ENCODE data around the gene S100Z.

Gene S100Z
- total RNA-seq, result 0.09 to 0.69 (median 0.19) reads per million in 3 donors

- Histone ChIP-seq H3K36me3 (ENCODE audit: control insufficient read depth, insufficient read depth, low read length) (no peaks in the 10 kb centered on the region), H3K27ac (ENCODE audit: insufficient read depth, low read length, poor library complexity, severe bottlenecking) (peak within 1 kb of the TSS; percentile 44), H3K27me3 (replicated peaks; ENCODE audit: control insufficient read depth, insufficient read depth, low read length, poor library complexity, severe bottlenecking) (no peaks in the 10 kb centered on the region), H3K4me3 (ENCODE audit: insufficient read depth, low read depth, low read length, poor library complexity, severe bottlenecking) (peak within 1 kb of the TSS; percentile 20), H3K9me3 (ENCODE audit: control insufficient read depth, low read length) (no peaks in the 10 kb centered on the region), H3K4me1 (ENCODE audit: control insufficient read depth, insufficient read depth, low read length, poor library complexity, severe bottlenecking) (peaks cover 25% of the 10 kb centered on the region)
- DNase-seq, result peak in 2 of 3 donors; percentile 5 to 14
These were observed at the start of gene S100Z for GRCh38 chr5:76849419-76850291. TSS of gene S100Z (plus strand) at chr5:76850014. CDS start at chr5:76875360, 25,346 bp downstream.

GRCh38 chr5:76800579-76800978 is 49.2 kb upstream of the S100Z start:
- Histone ChIP-seq H3K36me3 (ENCODE audit: control insufficient read depth, insufficient read depth, low read length) (no peaks in the 10 kb centered on the region), H3K27ac (ENCODE audit: insufficient read depth, low read length, poor library complexity, severe bottlenecking) (no peak overlapping the region), H3K4me3 (ENCODE audit: insufficient read depth, low read depth, low read length, poor library complexity, severe bottlenecking) (no peak overlapping the region), H3K27me3 (replicated peaks; ENCODE audit: control insufficient read depth, insufficient read depth, low read length, poor library complexity, severe bottlenecking) (no peaks in the 10 kb centered on the region), H3K4me1 (ENCODE audit: control insufficient read depth, insufficient read depth, low read length, poor library complexity, severe bottlenecking) (no peaks in the 10 kb centered on the region), H3K9me3 (ENCODE audit: control insufficient read depth, low read length) (no peaks in the 10 kb centered on the region)
- DNase-seq, result no peak

GRCh38 chr5:76801159-76801802 is 48.5 kb upstream of the S100Z start:
- no peak for DNase-seq
- Histone ChIP-seq H3K4me1 (ENCODE audit: control insufficient read depth, insufficient read depth, low read length, poor library complexity, severe bottlenecking) (no peaks in the 10 kb centered on the region), H3K9me3 (ENCODE audit: control insufficient read depth, low read length) (no peaks in the 10 kb centered on the region), H3K36me3 (ENCODE audit: control insufficient read depth, insufficient read depth, low read length) (no peaks in the 10 kb centered on the region), H3K27me3 (replicated peaks; ENCODE audit: control insufficient read depth, insufficient read depth, low read length, poor library complexity, severe bottlenecking) (no peaks in the 10 kb centered on the region), H3K4me3 (ENCODE audit: insufficient read depth, low read depth, low read length, poor library complexity, severe bottlenecking) (no peak overlapping the region), H3K27ac (ENCODE audit: insufficient read depth, low read length, poor library complexity, severe bottlenecking) (no peak overlapping the region)

- DNase-seq, result no peak
- no peaks in the 10 kb centered on the region for H3K4me1 ChIP-seq (ENCODE audit: control insufficient read depth, insufficient read depth, low read length, poor library complexity, severe bottlenecking)
- H3K27me3 ChIP-seq (replicated peaks; ENCODE audit: control insufficient read depth, insufficient read depth, low read length, poor library complexity, severe bottlenecking), result no peaks in the 10 kb centered on the region
- no peaks in the 10 kb centered on the region for H3K9me3 ChIP-seq (ENCODE audit: control insufficient read depth, low read length)
- no peaks in the 10 kb centered on the region for H3K36me3 ChIP-seq (ENCODE audit: control insufficient read depth, insufficient read depth, low read length)
- H3K27ac ChIP-seq (ENCODE audit: insufficient read depth, low read length, poor library complexity, severe bottlenecking), result no peak overlapping the region
- H3K4me3 ChIP-seq (ENCODE audit: insufficient read depth, low read depth, low read length, poor library complexity, severe bottlenecking), result no peak overlapping the region
These were observed 48.0 kb upstream of the S100Z start for GRCh38 chr5:76801803-76802195.

GRCh38 chr5:76804266-76804665 is 45.5 kb upstream of the S100Z start:
- Histone ChIP-seq H3K9me3 (ENCODE audit: control insufficient read depth, low read length) (no peaks in the 10 kb centered on the region), H3K27me3 (replicated peaks; ENCODE audit: control insufficient read depth, insufficient read depth, low read length, poor library complexity, severe bottlenecking) (no peaks in the 10 kb centered on the region), H3K4me1 (ENCODE audit: control insufficient read depth, insufficient read depth, low read length, poor library complexity, severe bottlenecking) (no peaks in the 10 kb centered on the region), H3K27ac (ENCODE audit: insufficient read depth, low read length, poor library complexity, severe bottlenecking) (no peak overlapping the region), H3K36me3 (ENCODE audit: control insufficient read depth, insufficient read depth, low read length) (no peaks in the 10 kb centered on the region), H3K4me3 (ENCODE audit: insufficient read depth, low read depth, low read length, poor library complexity, severe bottlenecking) (no peak overlapping the region)
- no peak for DNase-seq

GRCh38 chr5:76805821-76806505 is 43.9 kb upstream of the S100Z start:
- Histone ChIP-seq H3K36me3 (ENCODE audit: control insufficient read depth, insufficient read depth, low read length) (no peaks in the 10 kb centered on the region), H3K27ac (ENCODE audit: insufficient read depth, low read length, poor library complexity, severe bottlenecking) (no peak overlapping the region)
- no peak for DNase-seq

GRCh38 chr5:76807296-76807695 is 42.5 kb upstream of the S100Z start:
- Histone ChIP-seq H3K9me3 (ENCODE audit: control insufficient read depth, low read length) (no peaks in the 10 kb centered on the region), H3K4me1 (ENCODE audit: control insufficient read depth, insufficient read depth, low read length, poor library complexity, severe bottlenecking) (no peaks in the 10 kb centered on the region), H3K4me3 (ENCODE audit: insufficient read depth, low read depth, low read length, poor library complexity, severe bottlenecking) (no peak overlapping the region), H3K27ac (ENCODE audit: insufficient read depth, low read length, poor library complexity, severe bottlenecking) (no peak overlapping the region), H3K27me3 (replicated peaks; ENCODE audit: control insufficient read depth, insufficient read depth, low read length, poor library complexity, severe bottlenecking) (no peaks in the 10 kb centered on the region), H3K36me3 (ENCODE audit: control insufficient read depth, insufficient read depth, low read length) (no peaks in the 10 kb centered on the region)
- no peak for DNase-seq

More at GRCh38 chr5:76805821-76806505, 43.9 kb upstream of the S100Z start:
- Histone ChIP-seq H3K4me3 (ENCODE audit: insufficient read depth, low read depth, low read length, poor library complexity, severe bottlenecking) (no peak overlapping the region), H3K4me1 (ENCODE audit: control insufficient read depth, insufficient read depth, low read length, poor library complexity, severe bottlenecking) (no peaks in the 10 kb centered on the region), H3K27me3 (replicated peaks; ENCODE audit: control insufficient read depth, insufficient read depth, low read length, poor library complexity, severe bottlenecking) (no peaks in the 10 kb centered on the region), H3K9me3 (ENCODE audit: control insufficient read depth, low read length) (no peaks in the 10 kb centered on the region)

GRCh38 chr5:76808141-76808691 is 41.6 kb upstream of the S100Z start:
- no peak for DNase-seq
- Histone ChIP-seq H3K9me3 (ENCODE audit: control insufficient read depth, low read length) (no peaks in the 10 kb centered on the region), H3K27ac (ENCODE audit: insufficient read depth, low read length, poor library complexity, severe bottlenecking) (no peak overlapping the region), H3K27me3 (replicated peaks; ENCODE audit: control insufficient read depth, insufficient read depth, low read length, poor library complexity, severe bottlenecking) (no peaks in the 10 kb centered on the region), H3K4me1 (ENCODE audit: control insufficient read depth, insufficient read depth, low read length, poor library complexity, severe bottlenecking) (no peaks in the 10 kb centered on the region), H3K36me3 (ENCODE audit: control insufficient read depth, insufficient read depth, low read length) (no peaks in the 10 kb centered on the region), H3K4me3 (ENCODE audit: insufficient read depth, low read depth, low read length, poor library complexity, severe bottlenecking) (no peak overlapping the region)

- Histone ChIP-seq H3K27ac (ENCODE audit: insufficient read depth, low read length, poor library complexity, severe bottlenecking) (no peak overlapping the region), H3K4me1 (ENCODE audit: control insufficient read depth, insufficient read depth, low read length, poor library complexity, severe bottlenecking) (no peaks in the 10 kb centered on the region)
- no peak for DNase-seq
These were observed 40.7 kb upstream of the S100Z start for GRCh38 chr5:76809141-76809540.

More at GRCh38 chr5:76809141-76809540, 40.7 kb upstream of the S100Z start:
- Histone ChIP-seq H3K9me3 (ENCODE audit: control insufficient read depth, low read length) (no peaks in the 10 kb centered on the region), H3K36me3 (ENCODE audit: control insufficient read depth, insufficient read depth, low read length) (no peaks in the 10 kb centered on the region), H3K27me3 (replicated peaks; ENCODE audit: control insufficient read depth, insufficient read depth, low read length, poor library complexity, severe bottlenecking) (no peaks in the 10 kb centered on the region), H3K4me3 (ENCODE audit: insufficient read depth, low read depth, low read length, poor library complexity, severe bottlenecking) (no peak overlapping the region)

Measured in effector memory CD4-positive, alpha-beta T cell (primary cell).